CD14-positive monocyte (primary cell): Measurements from ENCODE around the gene TICRR. TPM values are rescaled to one million over a fixed set of nuclear protein-coding genes. Genes with fewer than 3 reads are reported as not detected.

ENCODE experiments used
- DNase-seq, 3 donors: peaks; one replicate each; pipeline ENCODE4 v3.0.0-alpha.2; 2011 to 2022
- H2AFZ ChIP-seq: 2 replicates; pipeline ENCODE4 v1.6.0; 2012; ENCODE audit warnings: mild to moderate bottlenecking, low read depth, low read length, inconsistent platforms; ENCODE audit not compliant: insufficient read depth, poor library complexity, severe bottlenecking
- H3K27ac ChIP-seq, 2 donors: 1 replicate in 1 of 2; 2 replicates in 1 of 2; pipeline ENCODE4 v1.5.1; 2012 to 2013; ENCODE audit warnings: low read length in 2 of 2, control low read depth in 1 of 2, inconsistent platforms in 1 of 2, low read depth in 1 of 2, mild to moderate bottlenecking in 1 of 2
- H3K27me3 ChIP-seq, 2 donors: one replicate each; pipeline versions ENCODE4 v1.6.0 to v1.6.1; 2011 to 2013; ENCODE audit warnings: low read length in 2 of 2; ENCODE audit not compliant: control insufficient read depth in 2 of 2, insufficient read depth in 2 of 2
- H3K36me3 ChIP-seq, 2 donors: replicated peaks in 1 of 2; 1 replicate in 1 of 2; 2 replicates in 1 of 2; pipeline versions ENCODE4 v1.5.1 to v1.6.1; 2012 to 2013; ENCODE audit warnings: low read length in 2 of 2, control low read depth in 1 of 2, inconsistent platforms in 1 of 2, mild to moderate bottlenecking in 1 of 2; ENCODE audit not compliant: insufficient read depth in 2 of 2, control insufficient read depth in 1 of 2
- H3K4me1 ChIP-seq, 2 donors: 1 replicate in 1 of 2; 2 replicates in 1 of 2; pipeline versions ENCODE4 v1.5.1 to v1.6.1; 2012 to 2013; ENCODE audit warnings: low read length in 2 of 2, control low read depth in 1 of 2, inconsistent platforms in 1 of 2, mild to moderate bottlenecking in 1 of 2, moderate library complexity in 1 of 2; ENCODE audit not compliant: insufficient read depth in 2 of 2, control insufficient read depth in 1 of 2
- H3K4me2 ChIP-seq: replicated peaks from 2 replicates; pipeline ENCODE3; 2012; ENCODE audit warnings: low read length, moderate library complexity, mild to moderate bottlenecking; ENCODE audit not compliant: poor library complexity, severe bottlenecking; ENCODE audit errors: extremely low read depth
- H3K4me3 ChIP-seq, 3 experiments: fragments of 200-600 bp in 1 of 3; sonication (generic) in 1 of 3; replicated peaks in 1 of 3; 1 replicate in 2 of 3; 2 replicates in 1 of 3; pipeline ENCODE4 v1.5.1; 2011 to 2013; ENCODE audit warnings: low read length in 3 of 3, mild to moderate bottlenecking in 3 of 3, control low read depth in 2 of 3, low read depth in 2 of 3, inconsistent platforms in 1 of 3, moderate library complexity in 1 of 3
- H3K79me2 ChIP-seq: 2 replicates; pipeline ENCODE4 v1.6.0; 2012; ENCODE audit warnings: mild to moderate bottlenecking, control low read depth, inconsistent platforms, low read length, moderate library complexity; ENCODE audit not compliant: insufficient read depth
- H3K9ac ChIP-seq: 2 replicates; pipeline ENCODE4 v1.6.0; 2017; ENCODE audit warnings: low read length, mild to moderate bottlenecking; ENCODE audit not compliant: insufficient read depth, poor library complexity, severe bottlenecking
- H3K9me3 ChIP-seq, 2 donors: replicated peaks in 1 of 2; 1 replicate in 1 of 2; 2 replicates in 1 of 2; pipeline versions ENCODE4 v1.5.1 to v1.6.1; 2012 to 2013; ENCODE audit warnings: low read length in 2 of 2, control low read depth in 1 of 2; ENCODE audit not compliant: control insufficient read depth in 1 of 2, insufficient read depth in 1 of 2
- H4K20me1 ChIP-seq: 2 replicates; pipeline ENCODE4 v1.6.0; 2012; ENCODE audit warnings: mild to moderate bottlenecking, low read length, control low read depth, moderate library complexity; ENCODE audit not compliant: insufficient read depth
- H3K27ac Mint-ChIP-seq, 7 donors: one replicate each; pipeline ENCODE4 v1.8.0; 2020; ENCODE audit warnings: mild to moderate bottlenecking in 7 of 7, mixed read lengths in 7 of 7, moderate library complexity in 6 of 7, inconsistent platforms in 2 of 7
- H3K27me3 Mint-ChIP-seq, 3 donors: one replicate each; pipeline ENCODE4 v1.8.0; 2021 to 2022; ENCODE audit warnings: low read depth in 3 of 3, mild to moderate bottlenecking in 3 of 3, mixed read lengths in 3 of 3, moderate library complexity in 3 of 3, inconsistent platforms in 1 of 3
- H3K36me3 Mint-ChIP-seq, 2 donors: one replicate each; pipeline ENCODE4 v1.8.0; 2020; ENCODE audit warnings: mixed read lengths in 2 of 2, inconsistent platforms in 1 of 2, mild to moderate bottlenecking in 1 of 2
- H3K4me1 Mint-ChIP-seq: one replicate; pipeline ENCODE4 v1.8.0; 2020; ENCODE audit warnings: mild to moderate bottlenecking, mixed read lengths
- H3K4me3 Mint-ChIP-seq, 2 donors: one replicate each; pipeline ENCODE4 v1.8.0; 2020; ENCODE audit warnings: mild to moderate bottlenecking in 2 of 2, mixed read lengths in 2 of 2, moderate library complexity in 1 of 2
- H3K9me3 Mint-ChIP-seq, 7 donors: one replicate each; pipeline ENCODE4 v1.8.0; 2020 to 2022; ENCODE audit warnings: mixed read lengths in 7 of 7, mild to moderate bottlenecking in 6 of 7, moderate library complexity in 6 of 7, inconsistent platforms in 2 of 7
- WGBS: methylation state at CpG from one replicate; pipeline ENCODE4 v1.1.5; 2013; ENCODE audit warnings: missing lambda C conversion rate; ENCODE audit not compliant: insufficient coverage; 5-methylcytosine and 5-hydroxymethylcytosine counted together
- intact Hi-C, 2 donors: fragments of 100-400 bp; cut with micrococcal nuclease; formaldehyde crosslinking; loops; one replicate each; pipeline versions ENCODE4 v1.15.0 to v1.15.1; 2023
- polyA plus RNA-seq, 3 donors: library from polyadenylated mRNA; depleted of rRNA in 1 of 3; unstranded in 2 of 3; stranded (reverse) in 1 of 3; fragments of 300-500 nt in 2 of 3; fragments of >200 nt in 1 of 3; fragmentation: Illumina TruSeq in 2 of 3; gene quantifications; 1 replicate in 2 of 3; 2 replicates in 1 of 3; pipeline ENCODE4 v1.2.3, GENCODE V29; 2012 to 2021
- TF ChIP-seq, protein P1 (sequence below): fragments of 200-600 bp; IDR thresholded peaks from one replicate; pipeline ENCODE4 v1.8.0; 2022; ENCODE audit warnings: antibody characterized with exemption, mild to moderate bottlenecking

Gene TICRR
- polyA plus RNA-seq, 3 donors, result not detected

DNA sequence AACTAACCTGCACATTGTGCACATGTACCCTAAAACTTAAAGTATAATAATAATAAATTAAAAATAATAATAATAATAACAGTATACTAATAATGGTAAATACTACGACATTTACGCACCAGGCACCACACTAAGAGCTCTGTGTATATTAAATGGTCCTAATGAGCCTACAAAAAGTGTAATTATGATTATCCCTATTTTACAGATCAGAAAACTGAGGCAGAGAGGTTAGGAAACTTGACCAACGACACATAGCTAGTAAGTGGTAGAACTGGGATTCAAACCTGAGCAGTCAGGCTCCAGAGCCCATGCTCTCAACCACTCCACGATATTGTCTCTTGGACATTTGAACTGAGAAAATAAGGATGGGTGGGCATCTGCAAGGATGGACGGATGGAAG is 65.0 kb downstream of the TICRR start:
- H4K20me1 ChIP-seq, result no peaks in the 10 kb centered on the region
- DNase-seq, result no peak
- H3K27me3 ChIP-seq, result no peaks in the 10 kb centered on the region
- H3K27ac Mint-ChIP-seq, result no peak overlapping the region
- peaks cover 0 to 3% of the 10 kb centered on the region in 2 donors for H3K9me3 ChIP-seq
- H3K27ac ChIP-seq, result no peak overlapping the region
- no peaks in the 10 kb centered on the region for H3K4me1 Mint-ChIP-seq
- H3K4me1 ChIP-seq, result no peaks in the 10 kb centered on the region
- no peaks in the 10 kb centered on the region for H3K36me3 ChIP-seq
- intact Hi-C loops, result no loop called here
- peaks cover 0 to 3% (median 3%) of the 10 kb centered on the region in 3 donors for H3K27me3 Mint-ChIP-seq
- H3K36me3 Mint-ChIP-seq, result no peaks in the 10 kb centered on the region
- no peak overlapping the region for H3K9ac ChIP-seq
- peaks cover 5 to 13% (median 11%) of the 10 kb centered on the region in 7 donors for H3K9me3 Mint-ChIP-seq
- 94% methylated on average over 3 of the region's 5 CpGs for WGBS
- H3K4me2 ChIP-seq, result no peak overlapping the region
- TF ChIP-seq, protein P1, sequence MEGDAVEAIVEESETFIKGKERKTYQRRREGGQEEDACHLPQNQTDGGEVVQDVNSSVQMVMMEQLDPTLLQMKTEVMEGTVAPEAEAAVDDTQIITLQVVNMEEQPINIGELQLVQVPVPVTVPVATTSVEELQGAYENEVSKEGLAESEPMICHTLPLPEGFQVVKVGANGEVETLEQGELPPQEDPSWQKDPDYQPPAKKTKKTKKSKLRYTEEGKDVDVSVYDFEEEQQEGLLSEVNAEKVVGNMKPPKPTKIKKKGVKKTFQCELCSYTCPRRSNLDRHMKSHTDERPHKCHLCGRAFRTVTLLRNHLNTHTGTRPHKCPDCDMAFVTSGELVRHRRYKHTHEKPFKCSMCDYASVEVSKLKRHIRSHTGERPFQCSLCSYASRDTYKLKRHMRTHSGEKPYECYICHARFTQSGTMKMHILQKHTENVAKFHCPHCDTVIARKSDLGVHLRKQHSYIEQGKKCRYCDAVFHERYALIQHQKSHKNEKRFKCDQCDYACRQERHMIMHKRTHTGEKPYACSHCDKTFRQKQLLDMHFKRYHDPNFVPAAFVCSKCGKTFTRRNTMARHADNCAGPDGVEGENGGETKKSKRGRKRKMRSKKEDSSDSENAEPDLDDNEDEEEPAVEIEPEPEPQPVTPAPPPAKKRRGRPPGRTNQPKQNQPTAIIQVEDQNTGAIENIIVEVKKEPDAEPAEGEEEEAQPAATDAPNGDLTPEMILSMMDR, result no peak
- H2AFZ ChIP-seq, result no peak overlapping the region
- H3K4me3 Mint-ChIP-seq, result no peak overlapping the region
- no peak overlapping the region for H3K4me3 ChIP-seq
- H3K79me2 ChIP-seq, result no peaks in the 10 kb centered on the region

DNA sequence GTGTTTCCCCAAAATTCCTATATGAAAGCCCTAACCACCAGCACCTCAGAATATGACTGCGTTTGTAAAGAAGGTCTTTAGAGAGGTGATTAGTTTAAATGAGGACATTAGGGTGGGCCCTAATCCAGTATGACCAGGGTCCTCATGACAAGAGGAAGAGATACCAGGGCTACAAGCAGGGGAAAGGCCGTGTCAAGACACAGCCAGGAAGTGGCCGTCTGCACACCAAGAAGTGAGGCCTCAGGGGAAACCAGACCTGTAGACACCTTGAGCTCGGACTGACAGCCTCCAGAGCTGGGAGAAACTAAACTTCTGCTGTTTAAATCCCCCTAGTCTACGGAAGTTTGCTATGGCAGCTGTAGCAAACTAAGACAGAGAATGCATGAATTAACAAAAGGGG is 65.8 kb downstream of the TICRR start:
- Mint-ChIP-seq H3K9me3 (peaks cover 2 to 8% (median 5%) of the 10 kb centered on the region in 7 donors), H3K36me3 (no peaks in the 10 kb centered on the region), H3K27me3 (peaks cover 0 to 3% (median 2%) of the 10 kb centered on the region in 3 donors), H3K4me1 (no peaks in the 10 kb centered on the region), H3K4me3 (no peak overlapping the region), H3K27ac (peak overlapping the region in 1 of 7 donors; percentile 46)
- no peak overlapping the region for H3K4me3 ChIP-seq
- intact Hi-C loops, result no loop called here
- no peaks in the 10 kb centered on the region for H3K79me2 ChIP-seq
- peaks cover 0 to 3% of the 10 kb centered on the region in 2 donors for H3K9me3 ChIP-seq
- H3K36me3 ChIP-seq, result no peaks in the 10 kb centered on the region
- no peaks in the 10 kb centered on the region for H4K20me1 ChIP-seq
- 59% methylated on average over 2 of the region's 5 CpGs for WGBS
- no peak overlapping the region for H2AFZ ChIP-seq
- H3K4me2 ChIP-seq, result no peak overlapping the region
- H3K27ac ChIP-seq, result no peak overlapping the region
- H3K4me1 ChIP-seq, result no peaks in the 10 kb centered on the region
- TF ChIP-seq, protein P1, result no peak
- no peak overlapping the region for H3K9ac ChIP-seq
- no peaks in the 10 kb centered on the region for H3K27me3 ChIP-seq
- DNase-seq, result no peak
